B cell (primary cell): ENCODE results near the gene TRIM22. TPM values are rescaled to one million over a fixed set of nuclear protein-coding genes. Genes with fewer than 3 reads are reported as not detected.
A peak's percentile ranks its signal among the peaks of the same experiment; 100 is the strongest.

Experiments
- ATAC-seq: fragments of 200-7000 bp; cut with Tn5 transposase; one replicate; pipeline ENCODE4 v1.10.0; 2021; ENCODE audit warnings: low read depth, mild to moderate bottlenecking, moderate number of reproducible peaks, moderate library complexity
- CTCF ChIA-PET: fragments of 350-600 bp; sonication (Branson Sonifier 250); formaldehyde crosslinking; loops from one replicate; lab custom pipeline; 2021; ENCODE audit warnings: antibody characterized with exemption, inconsistent platforms; lab: Charles Lee
- POLR2A ChIA-PET: fragments of 350-600 bp; sonication (Branson Sonifier 250); formaldehyde crosslinking; loops from one replicate; lab custom pipeline; 2021; ENCODE audit warnings: antibody characterized with exemption; lab: Charles Lee
- DNase-seq: peaks from one replicate; pipeline ENCODE4 v3.0.0; 2013
- H2AFZ ChIP-seq: 2 replicates; pipeline ENCODE4 v1.6.1; 2012; ENCODE audit warnings: mild to moderate bottlenecking, low read depth, low read length; ENCODE audit not compliant: insufficient read depth, poor library complexity, severe bottlenecking
- H3K27ac ChIP-seq, 2 donors: 1 replicate in 1 of 2; 2 replicates in 1 of 2; pipeline ENCODE4 v1.5.1; 2012 to 2013; ENCODE audit warnings: low read length in 2 of 2, mild to moderate bottlenecking in 2 of 2, moderate library complexity in 1 of 2
- H3K27me3 ChIP-seq, 4 experiments: fragments of 200-600 bp in 1 of 4; sonication (generic) in 1 of 4; replicated peaks in 1 of 4; 1 replicate in 2 of 4; 2 replicates in 2 of 4; pipeline versions ENCODE4 v1.6.1 to v1.7.0; 2013 to 2016; ENCODE audit warnings: low read length in 3 of 4, mild to moderate bottlenecking in 2 of 4, mixed read lengths in 1 of 4, moderate library complexity in 1 of 4; ENCODE audit not compliant: insufficient read depth in 4 of 4, control insufficient read depth in 3 of 4; ENCODE audit errors: control extremely low read depth in 1 of 4
- H3K36me3 ChIP-seq, 2 experiments: replicated peaks in 1 of 2; 1 replicate in 1 of 2; 2 replicates in 1 of 2; pipeline versions ENCODE4 v1.6.1 to v1.7.1; 2013; ENCODE audit warnings: low read length in 1 of 2; ENCODE audit not compliant: insufficient read depth in 2 of 2, control insufficient read depth in 1 of 2; ENCODE audit errors: control extremely low read depth in 1 of 2, extremely low read depth in 1 of 2
- H3K4me1 ChIP-seq, 2 donors: fragments of 200-600 bp in 1 of 2; sonication (generic) in 1 of 2; 1 replicate in 1 of 2; 2 replicates in 1 of 2; pipeline versions ENCODE4 v1.5.1 to v1.6.1; 2013 to 2017; ENCODE audit warnings: low read length in 2 of 2; ENCODE audit not compliant: control insufficient read depth in 2 of 2, insufficient read depth in 2 of 2
- H3K4me2 ChIP-seq: replicated peaks from 2 replicates; pipeline ENCODE3; 2012; ENCODE audit warnings: mild to moderate bottlenecking, low read depth, low read length; ENCODE audit not compliant: poor library complexity, severe bottlenecking
- H3K4me3 ChIP-seq, 5 experiments: fragments of 200-600 bp in 1 of 5; sonication (generic) in 1 of 5; 1 replicate in 3 of 5; 2 replicates in 2 of 5; pipeline versions ENCODE4 v1.5.1 to v1.7.0; 2011 to 2016; ENCODE audit warnings: low read length in 4 of 5, mild to moderate bottlenecking in 4 of 5, low read depth in 2 of 5, control low read depth in 1 of 5, moderate library complexity in 1 of 5; ENCODE audit not compliant: insufficient read depth in 1 of 5; ENCODE audit errors: control extremely low read depth in 1 of 5, extremely low read depth in 1 of 5
- H3K79me2 ChIP-seq: fragments of 200-600 bp; sonication (generic); one replicate; pipeline ENCODE4 v1.6.0; 2016; ENCODE audit warnings: low read length; ENCODE audit not compliant: control insufficient read depth, insufficient read depth
- H3K9ac ChIP-seq: fragments of 200-600 bp; sonication (generic); 2 replicates; pipeline ENCODE4 v1.6.1; 2017; ENCODE audit warnings: mild to moderate bottlenecking, low read length, moderate library complexity
- H3K9me3 ChIP-seq, 3 donors: one replicate each; pipeline versions ENCODE4 v1.6.1 to v1.7.1; 2013; ENCODE audit warnings: low read length in 2 of 3; ENCODE audit not compliant: control insufficient read depth in 2 of 3, insufficient read depth in 1 of 3; ENCODE audit errors: control extremely low read depth in 1 of 3
- H4K20me1 ChIP-seq: 2 replicates; pipeline ENCODE4 v1.6.0; 2012; ENCODE audit warnings: mild to moderate bottlenecking, low read length; ENCODE audit not compliant: insufficient read depth, control insufficient read depth, poor library complexity, severe bottlenecking
- H3K27ac Mint-ChIP-seq: one replicate; pipeline ENCODE4 v1.8.0; 2021; ENCODE audit warnings: mixed read lengths
- H3K27me3 Mint-ChIP-seq: one replicate; pipeline ENCODE4 v1.8.0; 2021; ENCODE audit warnings: mixed read lengths
- H3K4me1 Mint-ChIP-seq: one replicate; pipeline ENCODE4 v1.8.0; 2021; ENCODE audit warnings: mixed read lengths
- H3K4me3 Mint-ChIP-seq: one replicate; pipeline ENCODE4 v1.8.0; 2021; ENCODE audit warnings: mixed read lengths
- H3K9me3 Mint-ChIP-seq: one replicate; pipeline ENCODE4 v1.8.0; 2022; ENCODE audit warnings: mixed read lengths; ENCODE audit not compliant: insufficient read depth
- EZH2 ChIP-seq: IDR thresholded peaks from 2 replicates; pipeline ENCODE4 v1.6.1; 2012; ENCODE audit warnings: borderline replicate concordance, low read depth, mild to moderate bottlenecking, moderate library complexity, low read length; ENCODE audit not compliant: insufficient read depth, poor library complexity, severe bottlenecking
- WGBS: methylation state at CpG from one replicate; pipeline ENCODE4 v1.1.5; 2013; ENCODE audit warnings: missing lambda C conversion rate; ENCODE audit not compliant: insufficient coverage; 5-methylcytosine and 5-hydroxymethylcytosine counted together
- intact Hi-C: fragments of 100-400 bp; cut with micrococcal nuclease; formaldehyde crosslinking; loops from one replicate; pipeline ENCODE4 v1.10.0; 2022
- polyA plus RNA-seq: library from polyadenylated mRNA; depleted of rRNA; stranded (reverse); fragments of >200 nt; gene quantifications from 2 replicates; pipeline ENCODE4 v1.2.3, GENCODE V29; 2012
- total RNA-seq, 2 donors: library from RNA; stranded (reverse); fragments of 120-200 nt in 1 of 2; gene quantifications; 1 replicate in 1 of 2; 2 replicates in 1 of 2; pipeline versions ENCODE4 v1.2.3 to v1.2.4, GENCODE V29; 2013 to 2022
- TF ChIP-seq, protein P1 (sequence below): fragments of 200-600 bp; IDR thresholded peaks from one replicate; pipeline ENCODE4 v1.8.0; 2022; ENCODE audit warnings: antibody characterized with exemption, mild to moderate bottlenecking

TRIM22 gene
- total and polyA plus RNA-seq, 2 donors (not counting 1 experiment from before 2014, with no cell fraction given): 255 to 388 TPM

DNA sequence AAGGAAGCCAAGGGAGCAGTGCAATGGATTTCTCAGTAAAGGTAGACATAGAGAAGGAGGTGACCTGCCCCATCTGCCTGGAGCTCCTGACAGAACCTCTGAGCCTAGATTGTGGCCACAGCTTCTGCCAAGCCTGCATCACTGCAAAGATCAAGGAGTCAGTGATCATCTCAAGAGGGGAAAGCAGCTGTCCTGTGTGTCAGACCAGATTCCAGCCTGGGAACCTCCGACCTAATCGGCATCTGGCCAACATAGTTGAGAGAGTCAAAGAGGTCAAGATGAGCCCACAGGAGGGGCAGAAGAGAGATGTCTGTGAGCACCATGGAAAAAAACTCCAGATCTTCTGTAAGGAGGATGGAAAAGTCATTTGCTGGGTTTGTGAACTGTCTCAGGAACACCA, 6.6 kb downstream of the TRIM22 start:
- ChIA-PET POLR2A (no interaction called here), CTCF (interaction anchor here (1.0 kb wide), 1 partner anchor 12 kb away, joined by 5 read pairs; no protein-coding TSS in a partner anchor)
- TF ChIP-seq EZH2: no peak
- TF ChIP-seq, protein P1, sequence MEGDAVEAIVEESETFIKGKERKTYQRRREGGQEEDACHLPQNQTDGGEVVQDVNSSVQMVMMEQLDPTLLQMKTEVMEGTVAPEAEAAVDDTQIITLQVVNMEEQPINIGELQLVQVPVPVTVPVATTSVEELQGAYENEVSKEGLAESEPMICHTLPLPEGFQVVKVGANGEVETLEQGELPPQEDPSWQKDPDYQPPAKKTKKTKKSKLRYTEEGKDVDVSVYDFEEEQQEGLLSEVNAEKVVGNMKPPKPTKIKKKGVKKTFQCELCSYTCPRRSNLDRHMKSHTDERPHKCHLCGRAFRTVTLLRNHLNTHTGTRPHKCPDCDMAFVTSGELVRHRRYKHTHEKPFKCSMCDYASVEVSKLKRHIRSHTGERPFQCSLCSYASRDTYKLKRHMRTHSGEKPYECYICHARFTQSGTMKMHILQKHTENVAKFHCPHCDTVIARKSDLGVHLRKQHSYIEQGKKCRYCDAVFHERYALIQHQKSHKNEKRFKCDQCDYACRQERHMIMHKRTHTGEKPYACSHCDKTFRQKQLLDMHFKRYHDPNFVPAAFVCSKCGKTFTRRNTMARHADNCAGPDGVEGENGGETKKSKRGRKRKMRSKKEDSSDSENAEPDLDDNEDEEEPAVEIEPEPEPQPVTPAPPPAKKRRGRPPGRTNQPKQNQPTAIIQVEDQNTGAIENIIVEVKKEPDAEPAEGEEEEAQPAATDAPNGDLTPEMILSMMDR: no peak
- Mint-ChIP-seq H3K27ac (peak overlapping the region; percentile 53), H3K4me3 (peak overlapping the region; percentile 44), H3K27me3 (no peaks in the 10 kb centered on the region), H3K4me1 (peaks cover 72% of the 10 kb centered on the region), H3K9me3 (no peaks in the 10 kb centered on the region)
- Histone ChIP-seq H4K20me1 (peaks cover 37% of the 10 kb centered on the region), H3K4me3 (no peak overlapping the region), H3K9me3 (no peaks in the 10 kb centered on the region), H3K4me1 (peaks cover 39 to 42% of the 10 kb centered on the region in 2 donors), H3K36me3 (peaks cover 21 to 64% of the 10 kb centered on the region in 2 experiments), H3K27me3 (no peaks in the 10 kb centered on the region), H3K27ac (peak overlapping the region in 1 of 2 donors; percentile 34), H3K9ac (no peak overlapping the region), H2AFZ (no peak overlapping the region), H3K79me2 (peaks cover 96% of the 10 kb centered on the region), H3K4me2 (no peak overlapping the region)
- intact Hi-C loops: no loop called here
- 100% methylated on average over 2 of the region's 2 CpGs for WGBS
- DNase-seq: no peak
- ATAC-seq: no peak

DNA sequence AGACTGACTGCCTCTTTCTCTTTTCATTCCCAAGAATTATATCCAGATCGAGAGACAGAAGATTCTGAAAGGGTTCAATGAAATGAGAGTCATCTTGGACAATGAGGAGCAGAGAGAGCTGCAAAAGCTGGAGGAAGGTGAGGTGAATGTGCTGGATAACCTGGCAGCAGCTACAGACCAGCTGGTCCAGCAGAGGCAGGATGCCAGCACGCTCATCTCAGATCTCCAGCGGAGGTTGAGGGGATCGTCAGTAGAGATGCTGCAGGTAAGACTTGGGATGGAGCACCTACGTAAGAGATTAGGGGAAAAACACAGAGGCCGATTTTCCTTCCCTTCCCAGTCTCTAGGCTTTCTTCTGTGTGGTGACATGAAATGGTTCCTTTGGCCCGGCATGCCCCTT, 8.7 kb downstream of the TRIM22 start:
- no peaks in the 10 kb centered on the region for H3K9me3 Mint-ChIP-seq
- H3K4me1 Mint-ChIP-seq: peaks cover 72% of the 10 kb centered on the region
- CTCF ChIA-PET: interaction anchor here (1.0 to 4.5 kb wide), 2 partner anchors 8 to 15 kb away, joined by 3 to 42 read pairs; partner anchors contain the start of gene TRIM22
- Histone ChIP-seq H3K27me3 (no peaks in the 10 kb centered on the region), H3K4me3 (no peak overlapping the region), H3K9me3 (no peaks in the 10 kb centered on the region), H3K9ac (no peak overlapping the region), H3K4me2 (no peak overlapping the region), H2AFZ (no peak overlapping the region), H4K20me1 (peaks cover 43% of the 10 kb centered on the region), H3K79me2 (peaks cover 91% of the 10 kb centered on the region), H3K27ac (peak overlapping the region in 1 of 2 donors; percentile 50), H3K4me1 (peaks cover 29 to 35% of the 10 kb centered on the region in 2 donors), H3K36me3 (peaks cover 21 to 76% of the 10 kb centered on the region in 2 experiments)
- no peak overlapping the region for H3K4me3 Mint-ChIP-seq
- H3K27me3 Mint-ChIP-seq: no peaks in the 10 kb centered on the region
- POLR2A ChIA-PET: no interaction called here
- intact Hi-C loops: no loop called here
- H3K27ac Mint-ChIP-seq: peak overlapping the region; percentile 56
- TF ChIP-seq EZH2: no peak
- TF ChIP-seq, protein P1: no peak
- WGBS: no CpG with 5 or more reads among the region's 7 CpGs
- DNase-seq: no peak
- ATAC-seq: no peak
